Ectodermal cell (in vitro differentiated cells): ENCODE results near the gene SMIM10L2A.
"Not testable (repeated sequence)": the region's sequence is repeated elsewhere in the genome, so short reads cannot be mapped to it uniquely, and the experiment has no call there.

Experiments used
- H3K27ac ChIP-seq: 2 replicates; pipeline ENCODE4 v1.7.0; 2013; ENCODE audit warnings: mild to moderate bottlenecking, low read depth, low read length; ENCODE audit not compliant: insufficient read depth, poor library complexity, severe bottlenecking
- H3K27me3 ChIP-seq: 2 replicates; pipeline ENCODE4 v1.7.0; 2013; ENCODE audit warnings: mild to moderate bottlenecking, low read length; ENCODE audit not compliant: insufficient read depth, control insufficient read depth, poor library complexity, severe bottlenecking
- H3K36me3 ChIP-seq: one replicate; pipeline ENCODE4 v1.7.0; 2013; ENCODE audit warnings: low read length; ENCODE audit not compliant: control insufficient read depth, insufficient read depth
- H3K4me1 ChIP-seq: one replicate; pipeline ENCODE4 v1.7.0; 2013; ENCODE audit warnings: low read length; ENCODE audit not compliant: control insufficient read depth, insufficient read depth
- H3K4me3 ChIP-seq: 2 replicates; pipeline ENCODE4 v1.7.0; 2013; ENCODE audit warnings: low read depth, low read length, control low read depth; ENCODE audit not compliant: insufficient read depth
- H3K9me3 ChIP-seq: 2 replicates; pipeline ENCODE4 v1.7.0; 2013; ENCODE audit warnings: mild to moderate bottlenecking, low read length, moderate library complexity; ENCODE audit not compliant: control insufficient read depth
- WGBS, 2 experiments: methylation state at CpG; one replicate each; pipeline ENCODE4 v1.1.7; 2013; ENCODE audit warnings: missing lambda C conversion rate in 2 of 2; 5-methylcytosine and 5-hydroxymethylcytosine counted together

The SMIM10L2A gene

GRCh38 chrX:135395064-135395463, 26.7 kb upstream of the SMIM10L2A start:
- H3K27ac ChIP-seq: no peak overlapping the region
- no peak overlapping the region for H3K4me3 ChIP-seq
- H3K4me1 ChIP-seq: no peaks in the 10 kb centered on the region
- 78 to 81% methylated on average over 5 of the region's 6 CpGs for WGBS, 2 experiments
- no peaks in the 10 kb centered on the region for H3K27me3 ChIP-seq
- H3K36me3 ChIP-seq: no peaks in the 10 kb centered on the region
- no peaks in the 10 kb centered on the region for H3K9me3 ChIP-seq

- H3K36me3 ChIP-seq: no peaks in the 10 kb centered on the region
- H3K4me3 ChIP-seq: no peak overlapping the region
- no peak overlapping the region for H3K27ac ChIP-seq
- no peaks in the 10 kb centered on the region for H3K4me1 ChIP-seq
- 99 to 100% methylated on average over 4 of the region's 4 CpGs for WGBS, 2 experiments
- H3K27me3 ChIP-seq: no peaks in the 10 kb centered on the region
- no peaks in the 10 kb centered on the region for H3K9me3 ChIP-seq
Observed at GRCh38 chrX:135396109-135396508, 25.6 kb upstream of the SMIM10L2A start.

DNA sequence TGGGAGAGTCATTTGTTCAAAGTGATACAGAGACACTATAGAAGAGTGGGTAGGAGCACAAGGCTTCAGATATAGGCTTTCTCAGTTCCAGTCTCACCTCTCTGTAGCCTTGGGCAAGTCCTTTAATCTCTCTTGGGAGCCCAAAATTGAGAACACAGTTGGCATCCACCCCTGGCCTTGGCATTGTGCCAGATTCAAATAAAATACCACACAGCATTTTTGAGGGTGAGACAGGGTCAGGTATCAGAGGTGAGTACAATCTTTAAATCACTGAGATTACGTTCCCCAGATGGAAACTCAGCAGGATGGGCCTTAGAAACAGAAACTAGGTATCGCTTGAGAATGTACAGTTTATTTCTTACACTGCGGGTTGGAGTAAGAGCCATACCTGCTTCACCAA, 25.2 kb upstream of the SMIM10L2A start:
- 94 to 98% methylated on average over 3 of the region's 3 CpGs for WGBS, 2 experiments
- no peaks in the 10 kb centered on the region for H3K36me3 ChIP-seq
- no peaks in the 10 kb centered on the region for H3K9me3 ChIP-seq
- no peak overlapping the region for H3K4me3 ChIP-seq
- H3K27me3 ChIP-seq: no peaks in the 10 kb centered on the region
- no peaks in the 10 kb centered on the region for H3K4me1 ChIP-seq
- no peak overlapping the region for H3K27ac ChIP-seq

DNA sequence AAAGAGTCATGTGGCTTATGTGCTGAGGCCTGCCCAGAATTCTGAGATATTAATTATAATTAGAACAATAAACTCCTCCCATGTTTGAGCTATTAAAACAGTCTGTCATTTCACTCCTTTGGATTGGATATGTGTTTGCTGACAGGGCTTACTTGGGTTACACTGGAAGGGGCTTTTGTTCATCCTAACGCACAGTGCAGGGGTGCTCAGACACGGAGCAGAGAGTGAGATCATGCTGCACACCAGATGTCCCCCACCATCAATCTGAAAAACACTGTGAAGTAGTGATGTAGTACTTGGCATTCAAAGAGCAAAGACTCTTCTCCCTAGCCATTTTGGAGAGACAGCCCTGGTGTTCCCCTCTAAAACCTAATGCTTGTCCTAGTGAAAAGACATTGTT, 24.1 kb upstream of the SMIM10L2A start:
- Histone ChIP-seq H3K4me1 (no peaks in the 10 kb centered on the region), H3K4me3 (no peak overlapping the region), H3K9me3 (no peaks in the 10 kb centered on the region), H3K27ac (no peak overlapping the region), H3K36me3 (no peaks in the 10 kb centered on the region), H3K27me3 (no peaks in the 10 kb centered on the region)
- 83 to 92% methylated on average over 1 to 2 of the region's 2 CpGs for WGBS, 2 experiments

GRCh38 chrX:135403374-135403773, 18.4 kb upstream of the SMIM10L2A start:
- no peaks in the 10 kb centered on the region for H3K36me3 ChIP-seq
- no peak overlapping the region for H3K27ac ChIP-seq
- no peaks in the 10 kb centered on the region for H3K4me1 ChIP-seq
- H3K4me3 ChIP-seq: no peak overlapping the region
- no peaks in the 10 kb centered on the region for H3K27me3 ChIP-seq
- H3K9me3 ChIP-seq: no peaks in the 10 kb centered on the region

- H3K4me3 ChIP-seq, H3K4me1 ChIP-seq, H3K27me3 ChIP-seq, H3K9me3 ChIP-seq, H3K27ac ChIP-seq, H3K36me3 ChIP-seq: not testable (repeated sequence)
- 13 to 18% methylated on average over 8 of the region's 12 CpGs for WGBS, 2 experiments
Observed at GRCh38 chrX:135406428-135406827, 15.3 kb upstream of the SMIM10L2A start.

DNA sequence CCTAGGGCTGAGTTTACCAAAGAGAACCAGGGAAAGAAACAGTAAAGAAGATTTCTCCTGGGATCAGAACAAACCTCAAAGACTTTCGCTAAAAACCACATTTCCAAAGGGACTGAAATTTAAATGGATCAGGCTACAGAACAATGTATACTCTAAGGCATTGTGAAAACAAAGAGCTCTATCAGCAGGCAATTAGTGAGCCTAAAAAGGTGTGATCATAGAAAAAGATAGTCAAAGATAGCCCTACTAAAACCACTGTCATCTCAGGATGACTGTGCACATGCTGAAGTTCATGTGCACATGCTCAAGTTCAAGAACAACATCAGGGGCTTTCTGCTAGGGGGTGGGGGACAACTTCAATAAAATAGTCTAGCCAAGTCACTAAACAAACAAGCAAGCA, 12.9 kb upstream of the SMIM10L2A start:
- Histone ChIP-seq H3K27ac (no peak overlapping the region), H3K27me3 (no peaks in the 10 kb centered on the region), H3K4me3 (no peak overlapping the region), H3K9me3 (no peaks in the 10 kb centered on the region), H3K4me1 (no peaks in the 10 kb centered on the region), H3K36me3 (no peaks in the 10 kb centered on the region)
- 44% methylated on average over 1 of the region's 1 CpG; no CpG with 5 or more reads in 1 of the 2 experiments for WGBS, 2 experiments

- H3K9me3 ChIP-seq: no peaks in the 10 kb centered on the region
- H3K27me3 ChIP-seq: no peaks in the 10 kb centered on the region
- no peaks in the 10 kb centered on the region for H3K36me3 ChIP-seq
- H3K27ac ChIP-seq: no peak overlapping the region
- WGBS, 2 experiments: 89 to 96% methylated on average over 2 of the region's 2 CpGs
- H3K4me1 ChIP-seq: no peaks in the 10 kb centered on the region
- H3K4me3 ChIP-seq: no peak overlapping the region
Observed at GRCh38 chrX:135410861-135411627, 10.7 kb upstream of the SMIM10L2A start.

DNA sequence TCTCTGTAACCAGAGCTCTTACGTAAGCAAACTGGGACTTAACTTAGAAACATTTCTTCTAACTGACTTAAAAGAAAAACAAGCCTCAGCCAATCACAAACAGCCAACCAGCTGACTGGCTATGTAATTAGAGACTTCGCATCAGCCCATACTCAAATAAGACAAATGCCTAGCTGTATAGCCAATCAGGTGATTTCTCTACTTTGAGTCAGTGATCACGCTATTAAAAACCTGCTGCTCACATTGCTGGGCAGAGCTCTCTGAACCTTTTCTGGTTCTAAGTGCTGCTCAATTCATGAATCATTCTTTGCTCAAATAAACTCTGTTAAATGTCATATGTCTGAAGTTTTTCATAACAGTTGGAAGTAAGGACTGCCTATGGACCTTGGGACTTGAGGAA, 9.9 kb upstream of the SMIM10L2A start:
- no peaks in the 10 kb centered on the region for H3K27me3 ChIP-seq
- no peaks in the 10 kb centered on the region for H3K9me3 ChIP-seq
- H3K4me1 ChIP-seq: no peaks in the 10 kb centered on the region
- no peak overlapping the region for H3K27ac ChIP-seq
- no peak overlapping the region for H3K4me3 ChIP-seq
- WGBS, 2 experiments: 95 to 98% methylated on average over 3 of the region's 3 CpGs
- no peaks in the 10 kb centered on the region for H3K36me3 ChIP-seq

GRCh38 chrX:135416546-135416945, 5.2 kb upstream of the SMIM10L2A start:
- Histone ChIP-seq H3K36me3 (no peaks in the 10 kb centered on the region), H3K27ac (no peak overlapping the region), H3K27me3 (no peaks in the 10 kb centered on the region), H3K4me3 (no peak overlapping the region), H3K9me3 (no peaks in the 10 kb centered on the region), H3K4me1 (no peaks in the 10 kb centered on the region)
- 79 to 92% methylated on average over 4 of the region's 4 CpGs for WGBS, 2 experiments

GRCh38 chrX:135420831-135421230, 913 bp upstream of the SMIM10L2A start:
- Histone ChIP-seq H3K4me1 (no peaks in the 10 kb centered on the region), H3K4me3 (no peak overlapping the region), H3K27ac (no peak overlapping the region), H3K27me3 (peaks cover 7% of the 10 kb centered on the region), H3K9me3 (no peaks in the 10 kb centered on the region), H3K36me3 (no peaks in the 10 kb centered on the region)
- 94 to 98% methylated on average over 7 to 12 of the region's 12 CpGs for WGBS, 2 experiments
